HG02759 (cell line): ENCODE results near the gene REEP1.

Experiments
- ATAC-seq: cut with Tn5 transposase; IDR thresholded peaks from one replicate; pipeline ENCODE4 v1.9.1; 2021; ENCODE audit warnings: mild to moderate bottlenecking, moderate library complexity; ENCODE audit not compliant: unreplicated experiment

The REEP1 gene

GRCh38 chr2:86284987-86285386, 52.4 kb downstream of the REEP1 start:
- no peak for ATAC-seq

GRCh38 chr2:86284401-86284841, 53.0 kb downstream of the REEP1 start:
- ATAC-seq: no peak

DNA sequence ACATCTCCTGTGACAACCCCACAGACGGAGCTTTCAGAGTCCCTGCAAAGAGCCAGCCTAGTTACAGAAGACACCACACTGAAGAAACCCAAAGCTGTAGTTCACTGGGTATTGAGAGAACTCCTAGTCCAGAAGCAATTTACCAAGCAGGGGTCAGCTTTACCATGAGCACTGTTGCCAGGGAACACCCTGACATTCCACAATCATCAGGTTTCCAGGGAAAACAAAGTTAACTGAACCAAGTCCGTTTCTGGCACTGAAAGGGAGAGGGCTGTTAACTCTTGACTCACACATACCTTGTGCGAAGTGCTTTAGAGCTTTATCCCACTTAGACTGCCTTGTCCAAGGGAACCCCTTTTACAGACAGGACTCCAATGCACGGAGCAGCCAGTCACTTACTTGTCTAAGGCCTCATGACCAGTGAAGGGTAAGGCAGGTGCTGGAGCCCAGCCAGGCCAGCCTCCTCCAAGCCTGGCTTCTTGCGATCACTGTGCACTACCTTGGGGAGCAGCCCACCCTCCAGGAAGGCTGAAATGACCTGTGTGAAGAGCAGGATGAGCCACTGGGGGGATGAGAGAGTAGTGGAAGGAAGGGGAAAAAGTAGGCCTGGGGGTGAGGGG, 53.9 kb downstream of the REEP1 start:
- ATAC-seq: no peak

DNA sequence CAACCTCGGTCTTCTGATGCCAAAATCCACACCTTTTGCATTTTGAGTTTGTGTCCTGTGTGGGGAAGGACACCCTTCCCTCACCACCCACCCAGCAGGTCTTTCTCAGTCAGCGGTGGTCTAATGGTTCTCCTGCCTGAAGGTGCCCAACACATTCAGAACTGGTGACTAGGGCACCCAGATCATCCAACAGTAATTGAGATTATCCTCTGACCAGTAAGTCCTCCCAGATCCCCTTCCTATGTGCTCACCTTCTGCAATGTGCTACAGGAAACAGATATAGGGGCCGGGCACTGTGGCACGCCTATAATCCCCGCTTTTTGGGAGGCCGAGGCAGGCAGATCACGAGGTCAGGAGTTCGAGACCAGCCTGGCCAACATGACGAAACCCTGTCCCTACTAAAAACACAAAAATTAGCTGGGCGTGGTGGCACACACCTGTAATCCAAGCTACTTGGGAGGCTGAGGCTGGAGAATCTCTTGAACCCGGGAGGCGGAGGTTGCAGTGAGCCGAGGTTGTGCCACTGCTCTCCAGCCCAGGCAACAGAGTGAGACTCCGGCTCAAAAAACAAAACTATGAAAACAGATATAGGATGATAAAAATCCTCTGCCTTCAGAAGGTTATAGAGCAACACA, 56.2 kb downstream of the REEP1 start:
- ATAC-seq: no peak

DNA sequence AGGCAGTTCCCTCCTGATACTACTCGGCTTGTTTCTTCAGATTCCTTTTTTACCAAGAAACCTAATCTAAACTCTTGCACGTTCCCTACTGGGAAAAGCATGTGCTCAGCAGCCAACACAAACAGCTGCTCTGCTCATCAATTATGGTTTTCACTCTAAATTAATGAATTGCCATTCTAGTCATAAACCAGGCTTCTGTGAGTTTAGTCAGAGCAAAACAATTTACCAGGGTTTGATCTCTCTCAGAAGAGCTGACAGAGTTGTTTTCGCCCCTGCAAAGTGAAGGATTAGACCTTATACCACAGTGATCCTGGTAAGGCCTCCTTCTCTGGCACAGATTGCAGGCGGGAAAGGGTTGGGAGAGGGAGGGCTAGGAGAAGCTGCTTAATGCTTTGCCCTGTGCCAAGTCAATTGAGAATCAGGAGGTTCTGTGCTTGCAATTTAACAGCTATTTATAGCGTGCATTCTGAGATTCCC, 57.2 kb downstream of the REEP1 start:
- no peak for ATAC-seq

- no peak for ATAC-seq
Measured at GRCh38 chr2:86275962-86276361, 61.5 kb downstream of the REEP1 start.

DNA sequence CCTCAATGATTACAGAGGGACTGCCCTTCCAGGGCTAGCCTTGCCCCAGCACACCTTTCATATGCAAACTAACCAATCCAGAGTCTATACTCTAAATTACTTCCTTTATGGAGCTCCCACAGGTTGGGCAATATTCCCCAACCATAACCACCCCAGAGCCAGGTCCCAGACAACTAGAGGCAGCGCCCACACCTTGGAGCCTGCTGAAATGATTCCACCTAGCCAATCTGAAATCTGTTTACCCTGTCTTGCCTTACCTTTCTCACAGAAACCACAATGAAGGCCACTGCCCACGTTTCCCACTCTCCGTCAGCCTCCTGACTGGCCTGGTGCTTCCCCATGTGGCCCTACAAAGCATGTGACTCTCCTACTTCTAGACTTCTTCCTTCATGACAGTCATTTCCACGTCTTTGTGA, 62.0 kb downstream of the REEP1 start:
- peak; percentile 18 for ATAC-seq

GRCh38 chr2:86274918-86275275, 62.5 kb downstream of the REEP1 start:
- ATAC-seq: peak; percentile 81

- ATAC-seq: no peak
Measured at GRCh38 chr2:86274265-86274917, 63.0 kb downstream of the REEP1 start.

- no peak for ATAC-seq
Measured at GRCh38 chr2:86272111-86272510, 65.3 kb downstream of the REEP1 start.

DNA sequence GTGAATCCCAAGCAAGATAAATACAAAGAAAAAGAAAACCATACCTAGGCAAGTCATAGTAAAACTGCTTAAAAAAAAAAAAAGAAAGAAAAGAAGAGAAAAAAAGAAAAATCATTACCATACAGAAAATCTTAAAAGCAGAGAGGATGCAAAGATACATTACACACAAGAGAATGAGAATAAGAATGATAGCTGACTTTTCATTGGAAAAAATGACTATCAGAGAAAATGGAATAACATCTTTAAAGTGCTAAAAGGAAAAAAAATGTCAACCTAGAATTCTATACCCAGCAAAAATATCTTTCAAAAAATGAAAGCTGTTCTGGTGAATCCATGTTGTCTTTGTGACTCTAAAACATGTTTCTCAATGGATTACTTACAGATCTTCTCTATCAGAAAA, 66.2 kb downstream of the REEP1 start:
- no peak for ATAC-seq

GRCh38 chr2:86263956-86264355, 73.5 kb downstream of the REEP1 start:
- ATAC-seq: no peak

- no peak for ATAC-seq
Measured at GRCh38 chr2:86260978-86261377, 76.4 kb downstream of the REEP1 start.

DNA sequence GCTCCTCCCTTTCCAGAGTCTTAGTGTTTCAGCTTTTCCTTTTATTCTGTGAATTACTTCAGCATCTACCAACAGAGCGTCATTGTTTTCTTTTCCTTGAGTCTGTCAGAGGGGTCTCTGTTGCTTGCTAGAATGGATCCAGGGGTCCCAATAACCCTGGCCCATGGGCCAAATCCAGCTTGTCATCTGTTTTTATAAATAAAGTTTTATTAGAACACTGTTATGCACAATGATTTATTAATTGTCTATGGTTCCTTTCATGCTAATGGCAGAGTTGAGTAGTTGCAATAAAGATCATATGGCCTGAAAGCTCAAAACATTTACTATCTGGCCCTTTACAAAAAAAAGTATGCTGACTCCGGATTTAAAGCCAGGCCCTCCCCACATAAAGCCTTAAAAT, 79.3 kb downstream of the REEP1 start:
- ATAC-seq: no peak

- ATAC-seq: no peak
Measured at GRCh38 chr2:86256982-86257381, 80.4 kb downstream of the REEP1 start.

DNA sequence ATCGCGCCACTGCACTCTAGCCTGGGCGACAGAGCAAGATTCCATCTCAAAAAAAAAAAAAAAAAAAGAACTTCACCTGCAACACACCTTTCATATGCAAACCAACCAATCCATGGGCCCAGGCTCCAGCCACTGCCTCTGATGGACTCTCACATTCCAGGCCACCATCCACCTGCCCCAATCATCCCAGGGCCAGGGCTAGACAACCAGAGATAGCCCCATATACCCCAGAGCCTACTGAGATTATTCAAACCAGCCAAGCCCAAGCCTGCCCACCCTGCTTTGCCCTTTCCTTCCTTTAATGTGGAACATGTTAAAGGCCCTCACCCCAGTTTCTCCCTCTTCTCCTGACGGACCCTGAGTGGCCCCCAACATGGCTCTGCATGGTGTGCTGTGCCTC, 81.1 kb downstream of the REEP1 start:
- ATAC-seq: no peak

GRCh38 chr2:86254576-86255538, 82.6 kb downstream of the REEP1 start:
- no peak for ATAC-seq

DNA sequence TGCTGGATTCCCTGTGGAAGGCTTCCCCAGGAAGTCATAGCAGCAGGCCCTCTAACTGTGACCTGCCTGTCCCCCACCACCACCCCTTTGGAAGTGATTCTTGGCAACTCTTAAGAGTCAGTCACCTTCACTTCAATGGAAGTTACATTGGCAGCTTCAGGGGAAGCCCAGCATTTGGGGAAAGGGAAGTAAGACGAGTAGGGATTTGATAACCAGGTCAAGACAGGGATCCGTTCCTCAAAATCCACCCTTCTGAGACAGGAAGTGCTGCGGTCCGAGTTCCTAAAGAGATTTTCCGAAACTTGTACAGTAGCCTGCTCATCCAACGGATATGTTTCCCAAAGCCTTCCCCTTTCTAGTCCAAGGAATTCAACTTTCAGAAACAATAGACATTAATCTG, 84.0 kb downstream of the REEP1 start:
- ATAC-seq: no peak

DNA sequence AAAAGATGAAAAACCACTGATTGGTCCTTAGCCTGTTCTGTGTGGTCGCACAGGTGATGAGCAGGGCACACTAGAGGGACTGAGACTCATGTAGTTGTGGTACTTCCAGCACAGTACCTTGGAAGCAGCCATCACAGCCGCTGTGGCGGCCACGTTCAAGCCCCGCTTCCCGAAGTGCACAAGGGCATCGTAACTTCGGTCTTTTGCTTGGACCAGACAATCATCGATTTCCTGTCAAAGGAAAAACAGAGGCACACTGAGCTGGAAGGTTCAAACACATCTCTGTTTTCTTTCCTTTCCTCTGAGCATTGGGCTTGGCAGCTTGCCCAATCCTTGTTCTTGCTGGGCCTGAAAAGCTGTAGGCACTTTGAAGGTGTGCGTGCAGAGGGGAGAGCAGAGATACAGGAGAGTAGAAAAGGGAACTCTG, 85.6 kb downstream of the REEP1 start:
- no peak for ATAC-seq

DNA sequence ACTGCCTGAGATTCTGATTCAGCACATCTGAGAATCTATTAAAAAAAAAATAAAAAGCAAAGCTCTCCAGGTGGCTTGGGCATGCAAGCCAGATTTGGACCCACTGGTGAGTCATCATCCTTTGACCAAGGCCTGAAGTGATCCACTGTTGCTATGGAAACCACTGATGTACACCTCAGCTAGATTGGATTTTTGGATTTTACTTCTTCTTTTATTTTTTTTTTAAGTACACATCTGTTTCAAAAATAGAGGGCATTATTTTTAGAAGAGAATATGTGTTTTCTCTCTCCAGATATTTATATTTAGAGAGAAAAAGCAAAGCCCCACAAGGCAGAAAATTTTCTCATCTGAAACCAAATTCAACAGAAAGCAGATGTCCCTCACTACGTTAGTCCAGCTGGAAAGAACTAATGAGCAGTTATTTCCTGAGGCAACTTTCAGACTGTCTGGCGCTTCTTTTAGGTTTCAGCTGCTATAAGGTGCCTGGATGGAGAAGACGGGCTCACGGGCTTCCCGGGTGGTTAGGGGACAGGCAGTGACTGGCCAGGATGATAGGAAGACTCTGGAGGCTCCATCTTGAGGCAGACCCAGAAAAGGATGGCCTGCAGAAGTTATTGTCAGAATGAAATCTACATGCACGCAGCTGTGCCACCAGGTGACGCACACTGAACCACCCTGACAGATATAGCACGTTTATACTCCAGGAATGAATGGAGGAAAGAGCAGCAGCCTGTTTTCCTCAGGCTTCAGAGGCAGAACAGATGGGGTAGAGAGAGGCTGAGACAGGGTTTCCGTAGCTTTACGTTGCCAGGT, 87.6 kb downstream of the REEP1 start:
- peak; percentile 70 for ATAC-seq
